Gastroesophageal sphincter (tissue), 4 donors: Measurements from ENCODE around the gene COL1A2. TPM values are rescaled to one million over a fixed set of nuclear protein-coding genes. Genes with fewer than 3 reads are reported as not detected.
A peak's percentile ranks its signal among the peaks of the same experiment; 100 is the strongest.

ENCODE experiments used
- ATAC-seq: fragments of 150-250 bp; one replicate; pipeline ENCODE4 v1.9.1; 2016; ENCODE audit warnings: mild to moderate bottlenecking, moderate library complexity
- H3K27ac ChIP-seq, 4 donors: fragments of 200-600 bp; sonication (generic) in 3 of 4; 1 replicate in 3 of 4; 2 replicates in 1 of 4; pipeline ENCODE4 v1.5.1; 2016 to 2019
- H3K27me3 ChIP-seq: fragments of 200-600 bp; sonication (generic); one replicate; pipeline ENCODE4 v1.5.1; 2019
- H3K36me3 ChIP-seq, 2 donors: fragments of 200-600 bp; sonication (generic); one replicate each; pipeline ENCODE4 v1.5.1; 2019; ENCODE audit warnings: control low read depth in 1 of 2
- H3K4me1 ChIP-seq, 3 donors: fragments of 200-600 bp; sonication (generic); 1 replicate in 2 of 3; 2 replicates in 1 of 3; pipeline ENCODE4 v1.5.1; 2016 to 2019; ENCODE audit warnings: control low read depth in 2 of 3
- H3K4me3 ChIP-seq, 2 donors: fragments of 200-600 bp; sonication (generic); one replicate each; pipeline ENCODE4 v1.5.1; 2019; ENCODE audit warnings: mild to moderate bottlenecking in 1 of 2, moderate library complexity in 1 of 2
- H3K9me3 ChIP-seq, 3 donors: fragments of 200-600 bp; sonication (generic); one replicate each; pipeline ENCODE4 v1.5.1; 2017 to 2019; ENCODE audit warnings: control low read depth in 2 of 3
- EP300 ChIP-seq: sonication (generic); formaldehyde crosslinking; IDR thresholded peaks from one replicate; pipeline ENCODE4 v1.6.1; 2017; ENCODE audit warnings: antibody characterized with exemption, mild to moderate bottlenecking
- POLR2A ChIP-seq, 2 donors: fragments of 450-650 bp; IDR thresholded peaks; one replicate each; pipeline ENCODE4 v1.6.1; 2017; ENCODE audit warnings: antibody characterized with exemption in 2 of 2, mild to moderate bottlenecking in 2 of 2, moderate library complexity in 1 of 2
- POLR2AphosphoS5 ChIP-seq: sonication (generic); formaldehyde crosslinking; IDR thresholded peaks from one replicate; pipeline ENCODE4 v1.6.1; 2017; ENCODE audit warnings: antibody characterized with exemption
- WGBS, 2 donors: methylation state at CpG; one replicate each; pipeline ENCODE4 v1.1.5; 2018; ENCODE audit warnings: low coverage in 1 of 2; 5-methylcytosine and 5-hydroxymethylcytosine counted together
- total RNA-seq, 4 donors: library from RNA; depleted of rRNA; stranded (reverse); fragments of >200 nt; gene quantifications; one replicate each; pipeline ENCODE4 v1.1.0, GENCODE V29; 2016
- TF ChIP-seq, protein P1 (sequence below), 4 experiments: fragments of 200-600 bp in 2 of 4; fragments of 450-650 bp in 2 of 4; sonication (generic) in 1 of 4; IDR thresholded peaks; one replicate each; pipeline ENCODE4 v1.5.1; 2017 to 2019; ENCODE audit warnings: antibody characterized with exemption in 4 of 4, mild to moderate bottlenecking in 2 of 4, moderate library complexity in 2 of 4

The COL1A2 gene
- total RNA-seq, 4 donors from 2014 or later, result 203 to 686 (median 311) TPM

DNA sequence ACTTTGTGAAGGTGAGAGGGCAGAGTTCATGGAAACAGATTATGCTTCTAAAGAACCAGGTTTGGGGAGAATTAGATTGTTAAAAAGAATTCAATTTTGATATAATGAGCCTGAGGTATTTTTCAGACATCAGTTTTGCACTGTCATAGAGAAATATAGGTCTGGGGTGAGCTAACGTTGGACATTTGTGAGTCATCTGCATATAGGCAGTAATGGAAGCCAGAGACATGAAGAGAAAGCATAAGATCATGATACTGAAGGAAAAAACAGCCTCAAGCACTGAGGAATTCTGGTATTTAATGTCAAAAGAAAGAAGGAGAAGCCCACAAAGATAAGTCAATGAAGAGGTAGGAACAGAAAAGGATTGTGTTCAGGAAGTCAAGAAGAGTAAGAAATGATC lies 32.4 kb upstream of the COL1A2 start:
- Histone ChIP-seq H3K9me3 (no peaks in the 10 kb centered on the region), H3K4me1 (peaks cover 0 to 4% (median under 1%) of the 10 kb centered on the region in 3 donors)

DNA sequence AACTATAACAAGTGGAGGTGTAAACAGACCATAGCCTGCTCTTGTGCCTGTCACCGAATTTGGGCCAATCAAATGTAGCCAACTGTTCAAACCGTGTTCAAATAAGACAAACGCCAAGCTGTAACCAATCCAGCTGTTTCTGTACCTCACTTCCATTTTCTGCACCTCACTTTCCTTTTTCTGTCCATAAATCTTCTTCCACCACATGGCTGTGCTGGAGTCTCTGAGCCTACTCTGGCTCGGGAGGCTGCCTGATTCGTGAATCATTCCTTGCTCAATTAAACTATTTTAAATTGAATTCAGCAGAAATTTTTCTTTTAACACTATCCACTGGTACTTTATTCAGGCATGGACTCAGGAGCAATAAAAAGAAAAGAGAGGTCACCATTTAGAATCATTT lies 29.9 kb upstream of the COL1A2 start:
- Histone ChIP-seq H3K4me1 (peaks cover 7 to 27% (median 16%) of the 10 kb centered on the region in 3 donors), H3K27ac (no peak overlapping the region), H3K9me3 (no peaks in the 10 kb centered on the region), H3K36me3 (no peaks in the 10 kb centered on the region), H3K4me3 (no peak overlapping the region), H3K27me3 (no peaks in the 10 kb centered on the region)
- TF ChIP-seq POLR2A (IDR thresholded peaks at IDR 0.05) (no peak), EP300 (no peak), POLR2AphosphoS5 (no peak)
- TF ChIP-seq, protein P1, sequence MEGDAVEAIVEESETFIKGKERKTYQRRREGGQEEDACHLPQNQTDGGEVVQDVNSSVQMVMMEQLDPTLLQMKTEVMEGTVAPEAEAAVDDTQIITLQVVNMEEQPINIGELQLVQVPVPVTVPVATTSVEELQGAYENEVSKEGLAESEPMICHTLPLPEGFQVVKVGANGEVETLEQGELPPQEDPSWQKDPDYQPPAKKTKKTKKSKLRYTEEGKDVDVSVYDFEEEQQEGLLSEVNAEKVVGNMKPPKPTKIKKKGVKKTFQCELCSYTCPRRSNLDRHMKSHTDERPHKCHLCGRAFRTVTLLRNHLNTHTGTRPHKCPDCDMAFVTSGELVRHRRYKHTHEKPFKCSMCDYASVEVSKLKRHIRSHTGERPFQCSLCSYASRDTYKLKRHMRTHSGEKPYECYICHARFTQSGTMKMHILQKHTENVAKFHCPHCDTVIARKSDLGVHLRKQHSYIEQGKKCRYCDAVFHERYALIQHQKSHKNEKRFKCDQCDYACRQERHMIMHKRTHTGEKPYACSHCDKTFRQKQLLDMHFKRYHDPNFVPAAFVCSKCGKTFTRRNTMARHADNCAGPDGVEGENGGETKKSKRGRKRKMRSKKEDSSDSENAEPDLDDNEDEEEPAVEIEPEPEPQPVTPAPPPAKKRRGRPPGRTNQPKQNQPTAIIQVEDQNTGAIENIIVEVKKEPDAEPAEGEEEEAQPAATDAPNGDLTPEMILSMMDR (IDR thresholded peaks at IDR 0.05), result no peak
- whole genome bisulfite sequencing, 2 donors, result 56 to 72% methylated on average over 4 to 5 of the region's 5 CpGs
- ATAC-seq, result no peak

More for the DNA sequence above, 32.4 kb upstream of the COL1A2 start:
- no peak for ATAC-seq
- Histone ChIP-seq H3K27ac (no peak overlapping the region), H3K4me3 (no peak overlapping the region), H3K36me3 (no peaks in the 10 kb centered on the region), H3K27me3 (no peaks in the 10 kb centered on the region)
- WGBS, 2 donors, result 86 to 91% methylated on average over 1 of the region's 1 CpG
- TF ChIP-seq POLR2A (IDR thresholded peaks at IDR 0.05), result no peak
- TF ChIP-seq, protein P1 (IDR thresholded peaks at IDR 0.05), result no peak
- no peak for TF ChIP-seq POLR2AphosphoS5
- TF ChIP-seq EP300, result no peak

DNA sequence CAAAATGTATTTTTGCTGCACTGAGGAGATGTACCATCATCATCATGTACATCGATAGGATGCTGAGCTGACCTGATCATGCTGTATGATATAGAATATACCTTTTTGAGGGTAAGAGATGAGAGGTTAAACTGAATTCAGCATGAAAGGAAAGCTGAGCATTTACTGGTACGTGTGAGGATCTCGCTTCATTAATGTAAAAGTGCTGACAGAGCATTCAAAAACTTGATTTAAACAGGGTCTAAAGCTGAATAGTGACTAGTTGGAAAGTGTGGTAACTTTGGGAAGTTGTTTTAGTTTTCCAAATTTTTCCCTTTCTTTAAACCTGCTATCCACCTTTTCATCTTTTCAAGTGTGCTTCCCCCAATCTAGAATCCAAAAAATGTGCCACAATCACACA lies 28.5 kb upstream of the COL1A2 start:
- no peak overlapping the region for H3K4me3 ChIP-seq
- no peak for ATAC-seq
- H3K9me3 ChIP-seq, result no peaks in the 10 kb centered on the region
- H3K4me1 ChIP-seq, result peaks cover 7 to 27% (median 16%) of the 10 kb centered on the region in 3 donors
- TF ChIP-seq POLR2AphosphoS5, result no peak
- TF ChIP-seq EP300, result no peak
- TF ChIP-seq, protein P1 (IDR thresholded peaks at IDR 0.05), result no peak
- no peak for TF ChIP-seq POLR2A (IDR thresholded peaks at IDR 0.05)
- no peaks in the 10 kb centered on the region for H3K27me3 ChIP-seq
- 86 to 91% methylated on average over 2 to 3 of the region's 3 CpGs for WGBS, 2 donors
- H3K36me3 ChIP-seq, result no peaks in the 10 kb centered on the region
- peak overlapping the region in 1 of 4 donors; percentile 76 for H3K27ac ChIP-seq

DNA sequence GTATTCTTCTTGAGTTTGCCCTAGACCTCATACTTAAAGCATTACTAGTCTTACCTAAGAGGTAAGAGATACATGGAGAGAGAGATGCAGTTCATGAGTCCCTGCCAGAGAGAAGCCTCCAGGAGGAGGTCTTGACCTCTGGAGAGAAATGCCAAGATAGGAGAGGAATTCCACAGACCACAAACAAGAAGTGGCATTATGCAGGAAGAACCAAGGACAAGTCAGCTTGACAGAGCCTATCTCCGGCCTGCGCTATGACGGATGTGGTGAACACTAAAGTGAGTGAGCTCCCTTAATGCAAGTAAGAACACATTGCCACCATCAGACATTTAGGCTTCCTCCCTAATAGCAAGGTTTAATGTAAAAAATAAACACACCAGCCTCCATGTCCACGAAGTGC lies 27.9 kb upstream of the COL1A2 start:
- 83 to 90% methylated on average over 3 to 4 of the region's 4 CpGs for WGBS, 2 donors
- no peak for ATAC-seq
- no peak for TF ChIP-seq POLR2A (IDR thresholded peaks at IDR 0.05)
- H3K27ac ChIP-seq, result peak overlapping the region; percentile 15 to 84 (median 79)
- no peaks in the 10 kb centered on the region for H3K9me3 ChIP-seq
- peaks cover 7 to 27% (median 16%) of the 10 kb centered on the region in 3 donors for H3K4me1 ChIP-seq
- no peaks in the 10 kb centered on the region for H3K27me3 ChIP-seq
- no peak overlapping the region for H3K4me3 ChIP-seq
- no peaks in the 10 kb centered on the region for H3K36me3 ChIP-seq

DNA sequence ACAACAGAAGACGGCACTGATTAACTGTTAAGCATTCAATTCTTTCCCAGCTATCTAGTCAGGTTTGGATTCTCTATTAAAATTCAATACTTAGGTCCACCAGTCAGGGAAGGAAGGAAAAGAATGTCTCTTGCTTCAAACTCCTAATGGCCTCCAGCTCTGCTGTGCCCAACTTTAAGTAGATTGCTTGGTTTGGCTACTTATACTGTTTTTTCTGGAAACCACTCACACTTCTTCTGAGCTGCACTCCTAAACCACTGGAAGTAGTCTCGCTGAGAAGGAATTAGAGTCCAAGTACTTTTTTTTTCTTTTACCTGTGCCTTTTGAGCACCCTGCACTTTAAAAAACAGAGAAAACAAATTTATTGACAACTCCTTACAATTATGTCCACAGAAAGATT lies 26.7 kb upstream of the COL1A2 start:
- peak overlapping the region; percentile 21 to 32 for H3K4me3 ChIP-seq
- ATAC-seq, result peak; percentile 2
- H3K9me3 ChIP-seq, result no peaks in the 10 kb centered on the region
- peak overlapping the region; percentile 76 to 97 (median 83) for H3K27ac ChIP-seq
- WGBS, 2 donors, result 15 to 35% methylated on average over 2 of the region's 2 CpGs
- TF ChIP-seq POLR2AphosphoS5 (no peak), EP300 (no peak), POLR2A (IDR thresholded peaks at IDR 0.05) (no peak)
- TF ChIP-seq, protein P1 (IDR thresholded peaks at IDR 0.05), result no peak
- no peaks in the 10 kb centered on the region for H3K36me3 ChIP-seq
- H3K27me3 ChIP-seq, result no peaks in the 10 kb centered on the region
- peaks cover 7 to 27% (median 16%) of the 10 kb centered on the region in 3 donors for H3K4me1 ChIP-seq
